ENCODE measurements around the gene FBXL3. TPM values are rescaled to one million over a fixed set of nuclear protein-coding genes. Genes with fewer than 3 reads are reported as not detected.

FBXL3 gene
- total RNA-seq, 1 donor from 2014 or later = 37.2 TPM

- Histone ChIP-seq H3K9ac (ENCODE audit: low read length) (no peak overlapping the region), H3K27ac (ENCODE audit: low read depth, low read length) (no peak overlapping the region), H3K9me3 (ENCODE audit: insufficient read depth, low read depth, low read length) (no peaks in the 10 kb centered on the region), H3K79me2 (ENCODE audit: insufficient read depth, low read length) (no peaks in the 10 kb centered on the region), H3K27me3 (ENCODE audit: insufficient read depth, low read length) (no peaks in the 10 kb centered on the region), H3K4me2 (ENCODE audit: low read length) (no peak overlapping the region), H2AFZ (ENCODE audit: low read depth, low read length) (no peak overlapping the region), H3K36me3 (ENCODE audit: insufficient read depth, low read length) (peaks cover 12% of the 10 kb centered on the region), H4K20me1 (ENCODE audit: insufficient read depth, low read length) (no peaks in the 10 kb centered on the region), H3K4me1 (ENCODE audit: insufficient read depth, low read length) (no peaks in the 10 kb centered on the region), H3K4me3 (ENCODE audit: insufficient read depth, low read depth, low read length) (no peak overlapping the region)
- FAIRE-seq (no peak), DNase-seq (ENCODE audit: low read depth) (no peak)
- Mint-ChIP-seq H3K36me3 (ENCODE audit: low read depth, unreplicated experiment) (peaks cover 3% of the 10 kb centered on the region), H3K9me3 (ENCODE audit: unreplicated experiment) (no peaks in the 10 kb centered on the region), H3K27me3 (ENCODE audit: low read depth, unreplicated experiment) (no peaks in the 10 kb centered on the region), H3K27ac (ENCODE audit: unreplicated experiment) (no peak overlapping the region), H3K4me1 (ENCODE audit: low read depth, unreplicated experiment) (no peaks in the 10 kb centered on the region), H3K4me3 (ENCODE audit: unreplicated experiment) (no peak overlapping the region)
- TF ChIP-seq EZH2 (IDR thresholded peaks at IDR 0.05; ENCODE audit: insufficient read depth, low read length) (no peak), CTCF (IDR thresholded peaks at IDR 0.05; ENCODE audit: insufficient read depth, low read depth, low read length) (no peak)
These were observed 29.9 kb upstream of the FBXL3 start for GRCh38 chr13:77056886-77057285.

DNA sequence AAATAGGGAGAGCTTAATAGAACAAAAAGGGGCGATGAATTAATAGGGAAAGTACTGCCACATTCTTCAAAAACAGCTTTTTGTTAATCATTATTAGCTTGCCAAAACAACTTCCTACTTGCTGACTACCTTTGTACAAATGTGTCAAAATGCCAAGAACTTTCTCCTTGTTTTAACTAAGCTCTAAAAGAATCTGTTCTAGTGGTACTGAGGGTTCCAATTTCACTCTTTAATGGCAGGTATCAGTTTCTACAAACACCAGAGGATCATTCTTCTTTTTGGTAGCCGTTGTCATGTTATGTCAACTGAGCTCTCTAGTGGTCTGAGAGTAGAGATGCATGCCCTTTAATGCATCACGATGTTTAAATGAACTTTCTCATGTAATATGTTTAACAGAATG is 29.4 kb upstream of the FBXL3 start:
- DNase-seq (ENCODE audit: low read depth) (no peak), FAIRE-seq (no peak)
- H3K36me3 ChIP-seq (ENCODE audit: insufficient read depth, low read length) = peaks cover 12% of the 10 kb centered on the region
- no peaks in the 10 kb centered on the region for H3K4me1 ChIP-seq (ENCODE audit: insufficient read depth, low read length)
- Mint-ChIP-seq H3K36me3 (ENCODE audit: low read depth, unreplicated experiment) (peaks cover 6% of the 10 kb centered on the region), H3K9me3 (ENCODE audit: unreplicated experiment) (no peaks in the 10 kb centered on the region), H3K27ac (ENCODE audit: unreplicated experiment) (no peak overlapping the region), H3K27me3 (ENCODE audit: low read depth, unreplicated experiment) (no peaks in the 10 kb centered on the region), H3K4me1 (ENCODE audit: low read depth, unreplicated experiment) (no peaks in the 10 kb centered on the region), H3K4me3 (ENCODE audit: unreplicated experiment) (no peak overlapping the region)
- no peak overlapping the region for H3K4me3 ChIP-seq (ENCODE audit: insufficient read depth, low read depth, low read length)
- H3K79me2 ChIP-seq (ENCODE audit: insufficient read depth, low read length) = no peaks in the 10 kb centered on the region
- no peaks in the 10 kb centered on the region for H4K20me1 ChIP-seq (ENCODE audit: insufficient read depth, low read length)
- H3K27ac ChIP-seq (ENCODE audit: low read depth, low read length) = no peak overlapping the region
- H3K9ac ChIP-seq (ENCODE audit: low read length) = no peak overlapping the region
- no peak overlapping the region for H2AFZ ChIP-seq (ENCODE audit: low read depth, low read length)
- no peak for TF ChIP-seq CTCF (IDR thresholded peaks at IDR 0.05; ENCODE audit: insufficient read depth, low read depth, low read length)
- TF ChIP-seq EZH2 (IDR thresholded peaks at IDR 0.05; ENCODE audit: insufficient read depth, low read length) = no peak
- no peaks in the 10 kb centered on the region for H3K9me3 ChIP-seq (ENCODE audit: insufficient read depth, low read depth, low read length)
- H3K4me2 ChIP-seq (ENCODE audit: low read length) = no peak overlapping the region
- no peaks in the 10 kb centered on the region for H3K27me3 ChIP-seq (ENCODE audit: insufficient read depth, low read length)

DNA sequence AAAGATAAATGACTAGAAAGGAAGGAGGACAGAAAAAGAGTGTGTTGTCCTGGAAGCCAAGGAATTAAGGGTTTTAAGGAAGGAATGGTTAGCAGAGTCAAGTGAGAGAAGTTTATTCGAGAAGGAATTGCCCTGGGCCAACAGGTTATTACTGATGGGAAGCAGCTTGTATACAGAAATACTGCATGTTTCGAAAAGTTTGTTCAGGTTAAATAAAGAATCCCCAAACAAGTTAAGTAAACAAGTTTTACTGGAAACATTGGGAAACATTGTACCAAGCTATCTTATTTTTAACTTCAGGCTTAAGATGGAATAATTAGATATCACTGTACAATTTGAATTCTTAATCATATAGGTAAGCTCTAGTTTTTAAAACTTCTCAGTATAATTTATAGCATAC is 28.2 kb upstream of the FBXL3 start:
- H3K9ac ChIP-seq (ENCODE audit: low read length) = no peak overlapping the region
- H3K36me3 Mint-ChIP-seq (ENCODE audit: low read depth, unreplicated experiment) = peaks cover 10% of the 10 kb centered on the region
- no peaks in the 10 kb centered on the region for H3K27me3 ChIP-seq (ENCODE audit: insufficient read depth, low read length)
- no peaks in the 10 kb centered on the region for H3K9me3 Mint-ChIP-seq (ENCODE audit: unreplicated experiment)
- no peak overlapping the region for H3K4me2 ChIP-seq (ENCODE audit: low read length)
- no peak for DNase-seq (ENCODE audit: low read depth)
- H3K36me3 ChIP-seq (ENCODE audit: insufficient read depth, low read length) = peaks cover 12% of the 10 kb centered on the region
- no peaks in the 10 kb centered on the region for H3K9me3 ChIP-seq (ENCODE audit: insufficient read depth, low read depth, low read length)
- TF ChIP-seq CTCF (IDR thresholded peaks at IDR 0.05; ENCODE audit: insufficient read depth, low read depth, low read length) (no peak), EZH2 (IDR thresholded peaks at IDR 0.05; ENCODE audit: insufficient read depth, low read length) (no peak)
- H3K79me2 ChIP-seq (ENCODE audit: insufficient read depth, low read length) = no peaks in the 10 kb centered on the region
- FAIRE-seq = no peak
- H3K4me1 Mint-ChIP-seq (ENCODE audit: low read depth, unreplicated experiment) = no peaks in the 10 kb centered on the region
- H3K27ac ChIP-seq (ENCODE audit: low read depth, low read length) = no peak overlapping the region
- H2AFZ ChIP-seq (ENCODE audit: low read depth, low read length) = no peak overlapping the region
- H3K27ac Mint-ChIP-seq (ENCODE audit: unreplicated experiment) = no peak overlapping the region
- no peak overlapping the region for H3K4me3 Mint-ChIP-seq (ENCODE audit: unreplicated experiment)
- H4K20me1 ChIP-seq (ENCODE audit: insufficient read depth, low read length) = no peaks in the 10 kb centered on the region
- no peaks in the 10 kb centered on the region for H3K4me1 ChIP-seq (ENCODE audit: insufficient read depth, low read length)
- no peak overlapping the region for H3K4me3 ChIP-seq (ENCODE audit: insufficient read depth, low read depth, low read length)
- no peaks in the 10 kb centered on the region for H3K27me3 Mint-ChIP-seq (ENCODE audit: low read depth, unreplicated experiment)
